Heart right ventricle (tissue), 16 donors: ENCODE data around the gene LIN7A. TPM values are rescaled to one million over a fixed set of nuclear protein-coding genes. Genes with fewer than 3 reads are reported as not detected.

Experiments
- ATAC-seq, 8 donors: fragments of 200-7000 bp; cut with Tn5 transposase; one replicate each; pipeline ENCODE4 v1.9.1; 2020; ENCODE audit warnings: mild to moderate bottlenecking in 8 of 8, moderate library complexity in 8 of 8, moderate number of reproducible peaks in 1 of 8
- DNase-seq, 2 donors: peaks; one replicate each; pipeline ENCODE4 v3.0.0-alpha.2; 2020
- H3K27ac ChIP-seq, 10 donors: fragments of 200-600 bp; sonication (generic) in 2 of 10; one replicate each; pipeline versions ENCODE4 v1.5.0 to v1.8.0; 2020 to 2022; ENCODE audit warnings: mild to moderate bottlenecking in 3 of 10
- H3K27me3 ChIP-seq, 7 donors: fragments of 200-600 bp; one replicate each; pipeline ENCODE4 v1.8.0; 2021 to 2022; ENCODE audit warnings: mild to moderate bottlenecking in 2 of 7
- H3K36me3 ChIP-seq, 9 donors: fragments of 200-600 bp; sonication (generic) in 1 of 9; one replicate each; pipeline versions ENCODE4 v1.5.0 to v1.8.0; 2020 to 2022; ENCODE audit warnings: mild to moderate bottlenecking in 2 of 9
- H3K4me1 ChIP-seq, 9 donors: fragments of 200-600 bp; sonication (generic) in 1 of 9; one replicate each; pipeline versions ENCODE4 v1.5.0 to v1.8.0; 2020 to 2022; ENCODE audit warnings: mild to moderate bottlenecking in 4 of 9
- H3K4me3 ChIP-seq, 10 donors: fragments of 200-600 bp; sonication (generic) in 2 of 10; one replicate each; pipeline versions ENCODE4 v1.5.0 to v1.8.0; 2020 to 2022; ENCODE audit warnings: mild to moderate bottlenecking in 7 of 10, moderate library complexity in 2 of 10
- H3K9me3 ChIP-seq, 11 donors: fragments of 200-600 bp in 10 of 11; sonication (generic) in 2 of 11; one replicate each; pipeline versions ENCODE4 v1.5.0 to v1.8.0; 2013 to 2022; ENCODE audit warnings: mild to moderate bottlenecking in 2 of 11, control low read depth in 1 of 11, moderate library complexity in 1 of 11
- CTCF ChIP-seq, 9 donors: fragments of 200-600 bp; sonication (generic) in 2 of 9; IDR thresholded peaks; one replicate each; pipeline versions ENCODE4 v1.5.0 to v1.8.0; 2021 to 2022; ENCODE audit warnings: antibody characterized with exemption in 9 of 9, mild to moderate bottlenecking in 5 of 9, moderate library complexity in 1 of 9
- WGBS, 2 donors: extraction: QIAGEN DNeasy Blood & Tissue Kit; methylation state at CpG; one replicate each; pipeline ENCODE4 v1.1.7; 2013; ENCODE audit warnings: inconsistent platforms in 1 of 2; 5-methylcytosine and 5-hydroxymethylcytosine counted together
- intact Hi-C, 10 donors: fragments of 100-400 bp; cut with DNase I; formaldehyde crosslinking; loops; one replicate each; pipeline versions ENCODE4 v1.11.1 to v1.14.2; 2022
- polyA plus RNA-seq, 2 donors: library from polyadenylated mRNA; stranded (reverse); fragments of 200-250 nt; gene quantifications; one replicate each; pipeline ENCODE4 v1.2.3, GENCODE V29; 2013
- total RNA-seq, 10 donors: library from RNA; stranded (reverse); fragmentation: NEBNext Ultra II Directional in 3 of 10; extraction: Animal tissue kit (Norgen Biotek cat#: 25700) in 3 of 10; gene quantifications; one replicate each; pipeline versions ENCODE4 v1.2.1 to v1.2.4, GENCODE V29; 2021 to 2023
- donor health status: Arrhythmogenic right ventricular cardiomyopathy.
- donor health status: ischemic (EF 13 %, LVEDD 7.1; RV severe dilation, severe dysfunction).
- donor health status: healthy with polysubstance abuse.
- donor health status: DM: no; HTN: yes; CAD: no.
- donor health status: DM: no; HTN: no; CAD: no.
- donor health status: ischemic (EF 25% LVEDD 6.9; RV normal size, moderate dysfunction).
- donor health status: ischemic (EF 25% LVEDD 5.7; RV mildly dilated, moderate dysfunction).
- donor health status: healthy.
- donor health status: DM: yes; HTN: yes; CAD: no.
- donor health status: Ischemic cardiomyopathy.
- donor health status: ischemic (EF 35%, LVEDD 5.7; RV mildly dilated, moderate dysfunction).
- donor health status: nonischemic (EF 11% LVEDD 7.7; RV severe dilation, severe dysfunction).
- donor health status: DM: yes; HTN: yes; CAD: no.
- donor health status: PGD.
- donor health status: ischemic (EF 29% LVEDD 5.4; RV normal size, mild dysfunction).
- donor health status: nonischemic (EF 23%, LVEDD 6.1; RV moderate dilation, normal function).

The LIN7A gene
- total and polyA plus RNA-seq, 12 donors, result 6.2 to 15.3 (median 10.2) TPM

- Histone ChIP-seq H3K4me1 (peaks cover 0 to 32% (median 0%) of the 10 kb centered on the region in 9 donors), H3K27me3 (no peaks in the 10 kb centered on the region), H3K4me3 (no peak overlapping the region), H3K27ac (no peak overlapping the region), H3K9me3 (no peaks in the 10 kb centered on the region), H3K36me3 (peaks cover 0 to 13% (median 0%) of the 10 kb centered on the region in 9 donors)
- no peak for TF ChIP-seq CTCF (IDR thresholded peaks at IDR 0.05)
- ATAC-seq (no peak), DNase-seq (no peak)
- intact Hi-C loops, result no loop called here
Measured at GRCh38 chr12:80815351-80815750, 122.4 kb downstream of the LIN7A start.

GRCh38 chr12:80814453-80814852 lies 123.3 kb downstream of the LIN7A start:
- no peak for TF ChIP-seq CTCF (IDR thresholded peaks at IDR 0.05)
- ATAC-seq (no peak), DNase-seq (no peak)
- H3K36me3 ChIP-seq, result peaks cover 0 to 21% (median 0%) of the 10 kb centered on the region in 9 donors
- H3K27me3 ChIP-seq, result no peaks in the 10 kb centered on the region
- H3K9me3 ChIP-seq, result no peaks in the 10 kb centered on the region
- H3K4me3 ChIP-seq, result no peak overlapping the region
- H3K27ac ChIP-seq, result no peak overlapping the region
- intact Hi-C loops, result no loop called here
- peaks cover 0 to 23% (median 0%) of the 10 kb centered on the region in 9 donors for H3K4me1 ChIP-seq
- 66 to 71% methylated on average over 4 of the region's 4 CpGs for WGBS, 2 donors

DNA sequence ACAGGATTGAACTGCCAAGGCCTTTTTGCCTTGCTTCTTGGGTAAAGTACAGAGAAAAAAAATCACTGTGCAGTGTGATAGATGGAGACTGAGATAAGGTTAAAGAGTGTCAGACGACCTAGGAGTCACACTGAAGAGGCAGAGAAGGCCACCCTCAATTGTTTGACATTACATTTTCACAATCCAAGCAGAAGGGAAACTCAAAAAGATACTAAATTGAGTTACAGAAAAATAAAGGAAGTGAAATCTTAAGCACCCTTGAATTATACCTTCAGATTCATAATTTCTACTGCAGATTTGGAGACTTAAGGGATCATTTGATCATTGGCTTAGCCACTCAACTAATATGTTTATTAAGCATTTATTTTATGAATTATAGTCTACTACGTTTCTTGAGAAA lies 123.9 kb downstream of the LIN7A start:
- no peak for TF ChIP-seq CTCF (IDR thresholded peaks at IDR 0.05)

GRCh38 chr12:80811957-80812708 lies 125.6 kb downstream of the LIN7A start:
- Histone ChIP-seq H3K27ac (no peak overlapping the region), H3K9me3 (no peaks in the 10 kb centered on the region), H3K4me1 (peaks cover 0 to 15% (median 0%) of the 10 kb centered on the region in 9 donors), H3K36me3 (peaks cover 0 to 21% (median 0%) of the 10 kb centered on the region in 9 donors), H3K27me3 (no peaks in the 10 kb centered on the region), H3K4me3 (no peak overlapping the region)
- no peak for TF ChIP-seq CTCF (IDR thresholded peaks at IDR 0.05)
- 85 to 96% methylated on average over 3 of the region's 3 CpGs for WGBS, 2 donors
- intact Hi-C loops, result no loop called here
- ATAC-seq (no peak), DNase-seq (no peak)

More for the DNA sequence above, 123.9 kb downstream of the LIN7A start:
- WGBS, 2 donors, result 63 to 72% methylated on average over 2 of the region's 2 CpGs
- intact Hi-C loops, result no loop called here
- H3K4me1 ChIP-seq, result peaks cover 0 to 17% (median 0%) of the 10 kb centered on the region in 9 donors
- DNase-seq, result no peak
- H3K9me3 ChIP-seq, result no peaks in the 10 kb centered on the region
- no peak overlapping the region for H3K4me3 ChIP-seq
- H3K27ac ChIP-seq, result no peak overlapping the region
- H3K36me3 ChIP-seq, result peaks cover 0 to 21% (median 0%) of the 10 kb centered on the region in 9 donors
- no peaks in the 10 kb centered on the region for H3K27me3 ChIP-seq
- no peak for ATAC-seq
